ENCODE data around the gene SYK. TPM values are rescaled to one million over a fixed set of nuclear protein-coding genes. Genes with fewer than 3 reads are reported as not detected.

Gene SYK
- total RNA-seq, 1 donor from 2014 or later, result 13.0 TPM

DNA sequence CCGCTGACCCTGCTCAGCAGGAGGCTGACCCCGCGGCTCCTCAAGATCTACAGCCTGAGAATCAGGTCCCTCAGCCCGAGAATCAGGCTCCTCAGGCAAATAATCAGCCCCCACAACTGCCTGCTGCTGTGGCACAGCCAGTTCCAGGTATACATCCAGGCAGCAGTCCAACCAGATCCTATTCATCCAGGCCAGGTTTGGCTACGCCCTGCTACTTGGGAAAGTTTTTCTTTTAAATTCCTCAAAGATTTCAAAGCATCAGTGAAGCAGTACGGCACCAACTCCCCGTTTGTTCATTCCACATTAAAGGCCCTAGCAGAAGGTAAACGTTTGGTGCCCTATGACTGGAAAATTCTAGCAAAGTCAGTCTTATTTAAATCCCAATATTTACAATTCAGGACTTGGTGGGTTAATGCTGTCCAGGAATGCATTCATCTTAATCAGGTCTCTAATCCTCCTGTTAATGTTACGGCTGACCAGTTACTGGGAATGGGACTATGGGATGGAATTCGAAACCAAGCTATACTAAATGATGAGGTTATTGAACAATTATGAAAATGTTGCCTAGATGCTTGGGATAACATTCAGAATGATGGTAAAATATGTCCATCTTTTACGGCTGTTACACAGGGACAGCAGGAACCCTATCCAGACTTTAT lies 102.3 kb downstream of the SYK start:
- H3K27me3 Mint-ChIP-seq, result no peaks in the 10 kb centered on the region
- H3K4me3 Mint-ChIP-seq, result no peak overlapping the region
- H3K9me3 Mint-ChIP-seq, result peaks cover 15% of the 10 kb centered on the region
- H3K36me3 Mint-ChIP-seq, result peaks cover 14% of the 10 kb centered on the region
- TF ChIP-seq, protein P1, sequence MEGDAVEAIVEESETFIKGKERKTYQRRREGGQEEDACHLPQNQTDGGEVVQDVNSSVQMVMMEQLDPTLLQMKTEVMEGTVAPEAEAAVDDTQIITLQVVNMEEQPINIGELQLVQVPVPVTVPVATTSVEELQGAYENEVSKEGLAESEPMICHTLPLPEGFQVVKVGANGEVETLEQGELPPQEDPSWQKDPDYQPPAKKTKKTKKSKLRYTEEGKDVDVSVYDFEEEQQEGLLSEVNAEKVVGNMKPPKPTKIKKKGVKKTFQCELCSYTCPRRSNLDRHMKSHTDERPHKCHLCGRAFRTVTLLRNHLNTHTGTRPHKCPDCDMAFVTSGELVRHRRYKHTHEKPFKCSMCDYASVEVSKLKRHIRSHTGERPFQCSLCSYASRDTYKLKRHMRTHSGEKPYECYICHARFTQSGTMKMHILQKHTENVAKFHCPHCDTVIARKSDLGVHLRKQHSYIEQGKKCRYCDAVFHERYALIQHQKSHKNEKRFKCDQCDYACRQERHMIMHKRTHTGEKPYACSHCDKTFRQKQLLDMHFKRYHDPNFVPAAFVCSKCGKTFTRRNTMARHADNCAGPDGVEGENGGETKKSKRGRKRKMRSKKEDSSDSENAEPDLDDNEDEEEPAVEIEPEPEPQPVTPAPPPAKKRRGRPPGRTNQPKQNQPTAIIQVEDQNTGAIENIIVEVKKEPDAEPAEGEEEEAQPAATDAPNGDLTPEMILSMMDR (conservative IDR thresholded peaks at IDR 0.05), result no peak
- DNase-seq (ENCODE audit: extremely low spot score, unreplicated experiment), result no peak
- no peaks in the 10 kb centered on the region for H3K4me1 Mint-ChIP-seq (ENCODE audit: unreplicated experiment)
- no peak overlapping the region for H3K27ac Mint-ChIP-seq

DNA sequence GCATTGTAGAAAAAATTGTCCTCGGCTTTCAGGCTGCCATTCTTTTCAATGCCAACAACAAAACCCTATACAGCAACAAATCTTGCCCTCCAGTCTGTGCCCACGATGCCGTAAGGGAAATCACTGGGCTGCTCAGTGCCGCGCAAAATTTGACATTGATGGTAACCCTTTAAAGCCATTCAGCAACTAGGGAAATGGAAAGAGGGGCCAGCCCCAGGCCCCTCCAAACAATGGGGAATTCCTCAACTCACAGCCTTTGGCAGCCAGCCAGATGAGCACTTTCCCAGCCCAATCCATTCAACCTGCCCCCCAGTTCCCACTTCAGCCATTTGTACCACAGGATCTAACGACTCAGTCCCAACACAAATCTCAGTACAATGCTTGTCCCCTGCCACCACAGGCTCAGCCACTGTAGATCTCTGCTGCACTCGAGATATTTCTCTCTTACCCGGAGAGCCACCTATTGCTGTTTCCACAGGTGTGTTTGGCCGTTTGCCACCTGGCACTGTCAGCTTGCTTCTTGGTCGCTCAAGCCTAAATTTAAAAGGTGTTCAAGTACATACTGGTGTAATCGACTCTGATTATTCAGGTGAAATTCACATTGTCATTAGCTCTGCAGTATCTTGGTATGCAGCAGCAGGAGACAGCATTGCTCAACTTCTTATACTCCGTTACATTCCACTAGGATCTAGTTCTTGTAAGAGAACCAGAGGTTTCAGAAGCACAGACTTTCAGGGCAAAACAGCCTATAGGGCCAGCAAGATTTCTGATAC lies 103.3 kb downstream of the SYK start:
- Mint-ChIP-seq H3K36me3 (peaks cover 14% of the 10 kb centered on the region), H3K27me3 (no peaks in the 10 kb centered on the region), H3K4me3 (no peak overlapping the region), H3K27ac (no peak overlapping the region), H3K4me1 (ENCODE audit: unreplicated experiment) (no peaks in the 10 kb centered on the region), H3K9me3 (peaks cover 15% of the 10 kb centered on the region)
- DNase-seq (ENCODE audit: extremely low spot score, unreplicated experiment), result no peak
- TF ChIP-seq, protein P1 (conservative IDR thresholded peaks at IDR 0.05), result no peak

DNA sequence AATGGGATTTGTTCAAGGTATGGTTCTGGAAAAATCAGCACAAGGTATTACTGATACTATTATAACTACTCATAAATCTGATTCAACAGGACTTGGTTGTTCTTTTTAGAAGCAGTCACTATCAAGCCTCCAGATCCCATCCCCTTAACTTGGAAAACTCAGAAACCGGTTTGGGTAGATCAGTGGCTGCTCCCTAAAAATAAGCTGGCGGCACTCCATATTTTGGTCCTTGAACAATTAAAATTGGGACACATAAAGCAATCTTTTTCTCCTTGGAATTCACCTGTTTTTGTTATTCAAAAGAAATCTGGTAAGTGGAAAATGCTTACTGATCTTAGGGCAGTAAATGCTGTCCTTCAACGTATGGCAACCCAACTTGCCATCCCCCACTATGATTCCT lies 104.2 kb downstream of the SYK start:
- no peaks in the 10 kb centered on the region for H3K4me1 Mint-ChIP-seq (ENCODE audit: unreplicated experiment)
- no peaks in the 10 kb centered on the region for H3K27me3 Mint-ChIP-seq
- TF ChIP-seq, protein P1 (conservative IDR thresholded peaks at IDR 0.05), result no peak
- H3K36me3 Mint-ChIP-seq, result peaks cover 14% of the 10 kb centered on the region
- H3K9me3 Mint-ChIP-seq, result peaks cover 15% of the 10 kb centered on the region
- no peak for DNase-seq (ENCODE audit: extremely low spot score, unreplicated experiment)
- no peak overlapping the region for H3K27ac Mint-ChIP-seq
- no peak overlapping the region for H3K4me3 Mint-ChIP-seq

DNA sequence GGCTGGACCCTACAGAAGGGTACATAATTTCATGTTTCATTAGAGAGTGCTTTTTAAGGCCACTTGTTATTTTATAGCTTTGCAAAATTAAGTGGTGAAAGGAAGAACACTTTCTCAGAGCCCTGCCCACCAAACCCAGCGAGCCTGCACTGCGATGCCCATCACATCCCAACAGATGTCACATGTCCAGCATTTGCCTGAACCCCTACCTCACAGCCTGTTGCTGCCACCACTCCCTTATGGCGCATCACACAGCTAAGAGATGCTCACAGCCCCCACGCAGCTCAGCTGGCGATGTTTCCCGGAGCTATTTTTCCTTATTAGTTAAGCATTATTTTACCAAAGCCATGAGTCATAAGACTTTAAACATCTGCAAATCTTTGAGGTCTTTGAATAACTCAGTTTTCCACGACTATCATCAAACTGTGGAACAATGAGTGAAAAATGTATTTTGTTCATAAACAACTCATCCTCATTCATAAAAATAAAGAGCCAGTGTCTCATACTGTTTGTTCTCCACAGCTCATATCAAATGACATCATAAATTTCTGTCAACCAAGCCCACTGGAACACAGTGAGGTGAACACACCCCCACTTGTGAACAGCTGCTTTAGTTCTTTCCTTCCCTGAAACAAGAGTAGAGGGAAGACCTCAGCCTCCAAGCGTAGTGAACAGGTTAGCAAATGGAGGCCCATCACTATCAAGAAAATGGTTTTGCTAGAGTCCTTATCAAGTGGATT lies 104.9 kb downstream of the SYK start:
- H3K9me3 Mint-ChIP-seq, result peaks cover 15% of the 10 kb centered on the region
- no peak for DNase-seq (ENCODE audit: extremely low spot score, unreplicated experiment)
- no peak overlapping the region for H3K27ac Mint-ChIP-seq
- no peak overlapping the region for H3K4me3 Mint-ChIP-seq
- H3K36me3 Mint-ChIP-seq, result peaks cover 14% of the 10 kb centered on the region
- no peaks in the 10 kb centered on the region for H3K4me1 Mint-ChIP-seq (ENCODE audit: unreplicated experiment)
- TF ChIP-seq, protein P1 (conservative IDR thresholded peaks at IDR 0.05), result no peak
- H3K27me3 Mint-ChIP-seq, result no peaks in the 10 kb centered on the region

DNA sequence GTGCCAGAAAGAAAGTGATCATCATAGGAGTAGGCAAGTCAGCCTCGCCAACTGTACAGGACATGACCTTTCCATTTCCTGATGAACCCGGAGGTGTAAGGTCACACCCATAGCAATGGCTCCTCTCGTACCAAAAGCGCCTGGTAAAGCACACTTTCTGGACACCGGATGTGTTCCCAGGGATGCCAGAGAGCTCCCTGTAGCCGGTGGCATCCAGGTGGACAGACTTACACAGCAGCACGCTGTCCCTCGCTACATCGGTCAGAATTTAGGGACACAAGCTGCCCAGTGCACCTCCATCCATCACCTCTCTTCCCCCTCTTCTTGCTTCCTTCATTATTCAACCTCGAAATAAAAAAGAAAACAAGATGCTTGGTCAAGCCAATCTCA lies 105.4 kb downstream of the SYK start:
- H3K4me1 Mint-ChIP-seq (ENCODE audit: unreplicated experiment), result no peaks in the 10 kb centered on the region
- H3K27ac Mint-ChIP-seq, result no peak overlapping the region
- no peaks in the 10 kb centered on the region for H3K27me3 Mint-ChIP-seq
- TF ChIP-seq, protein P1 (conservative IDR thresholded peaks at IDR 0.05), result no peak
- H3K36me3 Mint-ChIP-seq, result peaks cover 11% of the 10 kb centered on the region
- DNase-seq (ENCODE audit: extremely low spot score, unreplicated experiment), result no peak
- H3K4me3 Mint-ChIP-seq, result no peak overlapping the region
- H3K9me3 Mint-ChIP-seq, result peaks cover 12% of the 10 kb centered on the region

All from type B pancreatic cell (in vitro differentiated cells).